Stimulated activated CD4-positive, alpha-beta T cell treated with anti-CD3 and anti-CD28 coated beads, Interleukin-4, amount 100 ng/mL, for 24 hours (primary cell): ENCODE results near the gene KIF4B.
"Not testable (repeated sequence)": the region's sequence is repeated elsewhere in the genome, so short reads cannot be mapped to it uniquely, and the experiment has no call there.

ENCODE experiments used
- DNase-seq: peaks from one replicate; pipeline ENCODE4 v3.0.0-alpha.2; 2020

KIF4B gene

GRCh38 chr5:155013526-155013925, at the start of gene KIF4B:
TSS of gene KIF4B (plus strand) at chr5:155013755. CDS start at chr5:155013860, 105 bp downstream.
- no peak for DNase-seq

GRCh38 chr5:154966081-154966841, 47.3 kb upstream of the KIF4B start:
- no peak for DNase-seq

- DNase-seq = no peak
Measured at GRCh38 chr5:154966874-154967273, 46.7 kb upstream of the KIF4B start.

- no peak for DNase-seq
Measured at GRCh38 chr5:154967421-154968024, 46.0 kb upstream of the KIF4B start.

GRCh38 chr5:154968953-154969352, 44.6 kb upstream of the KIF4B start:
- no peak for DNase-seq

- DNase-seq = no peak
Measured at GRCh38 chr5:154970759-154971158, 42.8 kb upstream of the KIF4B start.

GRCh38 chr5:154971501-154971900, 42.1 kb upstream of the KIF4B start:
- DNase-seq = no peak

- no peak for DNase-seq
Measured at GRCh38 chr5:154972476-154973080, 41.0 kb upstream of the KIF4B start.

- DNase-seq = not testable (repeated sequence)
Measured at GRCh38 chr5:154976082-154976481, 37.5 kb upstream of the KIF4B start.

- DNase-seq = no peak
Measured at GRCh38 chr5:154977409-154977808, 36.1 kb upstream of the KIF4B start.

- DNase-seq = not testable (repeated sequence)
Measured at GRCh38 chr5:154978294-154978693, 35.3 kb upstream of the KIF4B start.

GRCh38 chr5:154984946-154985516, 28.5 kb upstream of the KIF4B start:
- no peak for DNase-seq

GRCh38 chr5:154986151-154986550, 27.4 kb upstream of the KIF4B start:
- no peak for DNase-seq

- no peak for DNase-seq
Measured at GRCh38 chr5:154989626-154990025, 23.9 kb upstream of the KIF4B start.

- DNase-seq = no peak
Measured at GRCh38 chr5:154993461-154993860, 20.1 kb upstream of the KIF4B start.

- DNase-seq = no peak
Measured at GRCh38 chr5:154995679-154996078, 17.9 kb upstream of the KIF4B start.

GRCh38 chr5:154997746-154998145, 15.8 kb upstream of the KIF4B start:
- DNase-seq = no peak

GRCh38 chr5:154999865-155000264, 13.7 kb upstream of the KIF4B start:
- no peak for DNase-seq

GRCh38 chr5:155001523-155001922, 12.0 kb upstream of the KIF4B start:
- no peak for DNase-seq

GRCh38 chr5:155002722-155003121, 10.8 kb upstream of the KIF4B start:
- DNase-seq = not testable (repeated sequence)

GRCh38 chr5:155004138-155004744, 9.3 kb upstream of the KIF4B start:
- DNase-seq = peak; percentile 21

GRCh38 chr5:155006265-155006664, 7.3 kb upstream of the KIF4B start:
- not testable (repeated sequence) for DNase-seq

GRCh38 chr5:155008669-155009068, 4.9 kb upstream of the KIF4B start:
- DNase-seq = no peak
